Stimulated activated CD8-positive, alpha-beta memory T cell treated with anti-CD3 and anti-CD28 coated beads, Interleukin-12 subunit alpha, Interleukin-12 subunit beta, amount 100 ng/mL, for 1 hour (primary cell): ENCODE data around the gene PLCB2.

Experiments used
- DNase-seq: peaks from one replicate; pipeline ENCODE4 v3.0.0-alpha.2; 2020; ENCODE audit warnings: low read depth

PLCB2 gene

DNA sequence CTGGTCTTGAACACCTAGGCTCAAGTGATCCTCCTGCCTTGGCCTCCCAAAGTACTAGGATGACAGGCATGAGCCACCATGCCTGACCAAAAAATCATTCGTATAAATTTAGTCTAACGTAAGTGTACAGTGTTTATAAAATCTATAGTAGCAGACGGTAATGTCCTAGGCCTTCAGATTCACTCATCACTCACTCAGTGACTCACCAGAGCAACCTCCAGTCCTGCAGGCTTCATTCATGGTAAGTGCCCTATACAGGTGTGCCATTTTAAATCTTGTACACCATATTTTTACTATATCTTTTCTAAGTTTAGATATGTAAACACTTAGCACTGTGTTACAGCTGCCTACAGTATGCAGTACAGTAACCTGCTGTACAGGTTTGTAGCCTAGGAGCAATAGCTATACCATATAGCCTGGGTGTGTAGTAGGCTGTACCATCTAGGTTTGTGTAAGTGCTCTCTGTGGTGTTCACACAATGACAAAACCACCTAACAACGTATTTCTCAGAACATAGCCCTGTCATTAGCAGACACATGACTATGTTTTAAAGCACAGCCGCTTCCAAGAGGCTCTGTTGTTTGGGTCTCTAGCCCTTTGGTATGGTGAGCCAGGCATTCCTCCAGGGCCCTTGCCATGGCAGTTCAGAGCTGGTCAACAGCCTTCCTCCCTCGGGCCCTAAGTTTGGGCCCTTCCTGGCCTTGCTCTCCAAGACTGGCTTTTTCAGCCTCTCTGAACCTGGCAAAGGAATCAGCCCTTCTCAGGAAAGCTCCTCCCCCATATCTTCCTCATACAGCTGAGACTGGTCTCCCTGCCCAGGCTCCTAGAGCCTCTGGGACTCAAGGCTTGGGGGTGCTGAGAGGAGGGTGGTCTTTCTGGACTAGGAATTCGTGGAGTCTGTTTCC, 34.9 kb upstream of the PLCB2 start:
- DNase-seq: no peak

DNA sequence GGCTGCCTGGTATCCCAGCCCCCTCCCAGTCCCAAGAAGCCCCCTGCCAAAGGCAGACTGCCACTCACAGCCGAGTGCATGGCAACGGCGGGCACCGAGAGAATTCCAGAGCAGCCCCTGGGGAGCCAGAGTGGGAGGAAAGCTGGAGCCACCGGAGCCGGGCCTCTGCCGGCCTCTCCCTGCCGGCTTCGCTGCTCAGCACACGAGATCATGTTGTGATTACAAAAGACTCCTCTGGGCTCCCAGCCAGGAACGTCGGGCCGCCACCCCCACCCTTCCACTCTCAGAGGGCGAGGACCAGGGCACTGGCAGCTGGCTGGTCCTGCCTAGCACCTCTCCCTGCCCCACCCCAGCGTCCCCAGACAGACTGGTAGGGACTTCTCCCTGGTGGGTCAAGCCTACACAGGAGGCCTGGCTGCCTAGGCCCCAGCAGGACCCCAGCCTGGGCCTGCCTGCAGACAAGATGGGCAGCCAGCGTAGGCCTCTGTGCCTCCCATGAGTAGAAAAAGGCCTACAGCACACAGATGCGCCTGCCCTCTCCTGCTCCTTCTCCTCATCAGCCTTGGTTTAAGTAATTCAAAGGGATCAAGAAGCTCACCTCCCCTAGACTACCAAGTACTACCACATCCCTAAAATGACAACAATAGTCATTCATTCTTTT, 33.1 kb upstream of the PLCB2 start, which contains the start of gene CCDC9B:
Gene CCDC9B (minus strand): TSS at position 200 of the 661 bp plus-strand sequence. CDS start 120 bp downstream, at position 80.
- no peak for DNase-seq

DNA sequence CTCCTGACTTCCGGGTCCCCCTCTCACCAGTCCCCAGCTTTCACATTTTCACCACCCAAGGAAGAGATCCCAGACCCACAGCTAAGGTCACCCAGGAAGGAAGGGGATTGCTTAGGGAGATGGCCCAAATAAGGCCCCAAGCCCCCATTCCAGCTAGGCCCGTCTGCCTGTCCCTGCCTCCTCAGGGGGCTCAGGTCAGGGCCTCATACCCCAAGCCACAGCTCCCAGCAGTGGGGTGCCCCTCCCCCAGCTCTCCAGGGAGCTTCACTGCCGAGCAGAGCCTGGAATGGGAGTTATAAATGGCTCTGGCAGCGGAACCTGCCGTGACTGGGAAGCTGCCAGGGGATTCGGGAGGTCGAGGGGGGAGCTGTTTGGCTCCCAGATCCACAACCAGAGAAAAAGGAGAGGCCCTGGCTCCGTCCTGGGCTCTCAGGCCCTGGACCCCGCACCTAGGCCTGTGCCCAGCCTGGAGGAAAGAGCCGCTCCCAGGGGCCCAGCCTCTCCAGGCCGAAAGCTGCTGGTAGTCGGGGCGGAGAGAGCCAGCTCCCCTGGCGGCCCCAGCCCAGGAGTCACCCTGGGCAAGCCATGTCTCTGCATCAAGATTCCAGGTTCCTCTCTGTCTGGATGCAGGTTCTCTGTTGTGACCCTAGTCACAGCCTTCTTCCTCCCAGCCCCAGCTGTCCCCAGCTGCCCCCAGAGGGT, 32.5 kb upstream of the PLCB2 start:
- DNase-seq: no peak

DNA sequence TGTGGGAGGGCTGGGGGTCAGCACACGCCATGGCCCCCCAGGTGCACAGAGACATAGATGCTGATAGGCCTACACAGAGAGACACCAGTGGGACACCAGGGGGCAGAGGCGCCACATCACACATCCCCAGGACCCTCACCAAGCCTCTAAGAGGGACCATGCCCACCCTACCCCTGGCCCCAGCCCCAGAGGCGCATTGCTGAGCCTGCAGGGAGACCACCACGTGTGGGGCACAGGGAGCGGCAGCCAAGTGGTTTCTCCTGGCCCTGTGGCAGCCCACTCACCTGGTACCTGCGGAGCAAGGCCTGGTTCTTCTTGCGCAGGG, 31.8 kb upstream of the PLCB2 start:
- no peak for DNase-seq

DNA sequence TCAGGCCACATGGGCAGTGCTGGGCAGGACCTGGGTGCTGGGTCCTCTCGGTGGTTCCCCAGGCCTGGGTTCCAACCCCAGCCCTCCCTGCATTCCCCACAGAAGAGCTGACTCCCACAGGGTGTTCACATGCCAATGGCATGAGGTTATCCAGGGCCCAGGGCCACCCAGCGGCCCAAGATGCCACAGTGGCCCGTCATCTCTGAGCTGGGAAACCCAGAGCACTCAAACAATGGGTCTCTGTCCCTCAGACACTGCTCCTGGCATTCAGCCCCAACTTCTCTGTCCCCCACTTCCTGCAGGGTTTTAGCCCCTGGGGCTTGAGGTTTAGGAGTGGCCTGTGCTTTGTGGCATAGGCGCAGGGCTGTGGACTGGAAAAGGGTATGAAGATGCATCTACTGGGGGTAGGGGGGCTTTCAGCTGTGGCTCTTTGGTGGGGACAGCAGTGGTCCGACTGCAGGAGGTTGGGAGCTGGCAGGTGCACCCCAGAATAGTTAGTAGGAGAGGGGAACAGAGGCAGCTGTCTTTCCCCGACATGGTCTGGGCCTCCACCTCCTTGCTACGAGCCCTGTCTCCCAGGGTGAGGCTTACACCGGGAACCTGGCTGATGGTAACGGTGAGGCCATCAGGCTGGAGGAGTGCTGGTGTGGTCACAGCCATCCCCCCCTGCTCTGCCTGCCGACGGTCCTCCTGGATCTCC, 31.3 kb upstream of the PLCB2 start:
- no peak for DNase-seq

DNA sequence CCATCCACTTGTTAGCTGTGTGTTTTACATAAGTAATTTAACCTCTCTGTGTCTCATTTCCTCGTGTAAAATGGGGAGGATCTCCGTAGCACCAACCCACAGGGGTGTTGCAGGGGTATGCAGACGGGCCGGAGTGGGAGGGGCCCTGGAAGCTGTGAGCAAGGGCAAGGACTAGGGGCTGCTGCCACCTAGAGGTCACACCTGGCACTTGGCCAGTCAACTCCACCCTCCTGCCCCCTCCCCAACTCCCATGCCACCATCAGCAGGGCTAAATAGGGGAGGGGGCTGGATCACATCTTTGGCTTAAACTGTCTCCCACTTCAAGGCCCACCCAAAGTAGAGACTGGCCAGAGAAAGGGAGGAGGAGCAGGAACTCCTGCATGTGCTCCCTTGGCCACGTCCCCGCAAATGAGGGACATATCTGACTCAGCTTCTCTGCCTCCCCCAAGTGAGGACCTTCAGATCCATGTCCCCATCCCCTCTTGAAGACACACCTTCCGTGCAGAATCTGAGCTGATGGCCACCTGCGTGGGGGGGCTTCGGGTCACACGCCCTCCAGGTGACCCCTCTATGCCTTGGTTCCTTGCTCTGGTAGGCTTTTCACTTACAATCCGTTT, 30.4 kb upstream of the PLCB2 start:
- peak; percentile 67 for DNase-seq

DNA sequence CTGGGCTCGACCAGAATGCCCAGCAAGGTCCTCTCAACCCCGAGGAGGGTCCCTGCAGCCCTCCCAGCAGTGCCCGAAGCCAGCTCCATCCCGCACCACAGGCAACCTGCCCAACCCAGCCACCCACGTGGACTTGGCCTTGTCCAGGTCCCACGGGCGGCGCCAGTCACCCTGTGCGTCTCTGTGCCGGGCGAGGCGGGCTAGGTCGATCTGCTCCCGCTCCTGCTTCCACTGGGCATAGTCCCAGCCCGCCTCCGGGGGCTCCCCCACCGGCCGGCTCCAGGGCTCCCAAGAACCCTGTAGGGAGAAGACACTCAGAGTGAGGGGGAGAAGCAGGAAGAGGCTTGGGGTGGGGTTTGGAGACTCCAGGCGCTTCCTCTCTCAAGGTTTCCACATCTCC, 29.9 kb upstream of the PLCB2 start:
- no peak for DNase-seq

DNA sequence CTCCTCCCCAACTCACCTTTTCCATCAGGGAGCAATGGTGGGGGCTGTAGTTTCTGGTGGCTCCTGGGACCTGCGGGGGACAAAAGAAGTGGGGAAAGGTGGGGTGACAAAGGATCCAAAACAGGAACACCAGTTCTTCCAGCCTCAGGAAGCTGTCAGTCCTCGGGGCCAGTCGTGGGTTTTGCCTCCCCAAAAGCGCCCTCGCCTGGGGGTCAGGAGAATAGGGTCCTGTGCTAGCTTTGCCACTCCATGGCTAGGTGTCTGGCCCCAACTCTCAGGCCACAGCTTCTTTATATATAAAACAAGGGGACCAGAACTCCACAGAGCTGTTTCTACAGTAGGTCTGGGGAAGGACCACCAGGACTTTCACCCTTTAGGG, 29.0 kb upstream of the PLCB2 start:
- DNase-seq: no peak

DNA sequence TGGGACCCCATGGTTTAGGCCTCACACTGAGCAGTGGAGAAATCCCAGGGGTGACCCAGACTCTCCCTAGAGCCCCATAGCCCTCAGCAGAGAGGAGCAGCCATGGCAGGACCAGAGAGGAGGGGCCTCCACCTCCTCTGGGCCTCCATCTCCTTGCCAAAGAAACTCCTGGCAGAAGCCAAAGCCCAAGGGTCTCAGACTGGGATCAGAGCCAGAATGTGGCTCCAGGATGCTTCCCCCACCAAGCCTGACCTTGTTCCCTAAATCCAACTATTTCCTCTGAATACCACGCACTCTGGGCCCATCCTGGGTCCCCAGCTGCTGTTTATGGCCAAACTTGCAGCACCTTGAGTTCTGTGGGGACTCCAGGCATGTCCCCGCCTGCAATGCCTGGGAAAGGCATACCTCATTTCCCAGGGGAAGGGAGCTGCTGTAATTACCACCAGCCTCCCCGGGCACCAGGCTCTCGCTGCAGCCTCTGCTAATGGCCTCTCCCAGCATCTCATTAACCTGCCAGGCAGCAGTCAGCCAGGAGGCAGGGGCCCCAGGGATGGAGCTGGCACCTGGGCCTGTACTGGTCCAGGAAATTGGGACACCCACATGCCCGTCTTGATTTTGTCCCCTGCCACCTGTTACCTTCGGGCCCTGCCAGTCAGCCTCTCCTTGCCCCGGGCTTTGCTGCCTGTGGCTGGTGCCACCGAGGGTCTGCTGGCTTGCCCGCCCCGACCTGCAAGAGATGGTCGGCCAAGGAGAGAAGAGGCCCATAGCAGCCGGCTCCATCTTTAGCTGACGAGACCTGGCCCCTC, 28.4 kb upstream of the PLCB2 start:
- DNase-seq: no peak

DNA sequence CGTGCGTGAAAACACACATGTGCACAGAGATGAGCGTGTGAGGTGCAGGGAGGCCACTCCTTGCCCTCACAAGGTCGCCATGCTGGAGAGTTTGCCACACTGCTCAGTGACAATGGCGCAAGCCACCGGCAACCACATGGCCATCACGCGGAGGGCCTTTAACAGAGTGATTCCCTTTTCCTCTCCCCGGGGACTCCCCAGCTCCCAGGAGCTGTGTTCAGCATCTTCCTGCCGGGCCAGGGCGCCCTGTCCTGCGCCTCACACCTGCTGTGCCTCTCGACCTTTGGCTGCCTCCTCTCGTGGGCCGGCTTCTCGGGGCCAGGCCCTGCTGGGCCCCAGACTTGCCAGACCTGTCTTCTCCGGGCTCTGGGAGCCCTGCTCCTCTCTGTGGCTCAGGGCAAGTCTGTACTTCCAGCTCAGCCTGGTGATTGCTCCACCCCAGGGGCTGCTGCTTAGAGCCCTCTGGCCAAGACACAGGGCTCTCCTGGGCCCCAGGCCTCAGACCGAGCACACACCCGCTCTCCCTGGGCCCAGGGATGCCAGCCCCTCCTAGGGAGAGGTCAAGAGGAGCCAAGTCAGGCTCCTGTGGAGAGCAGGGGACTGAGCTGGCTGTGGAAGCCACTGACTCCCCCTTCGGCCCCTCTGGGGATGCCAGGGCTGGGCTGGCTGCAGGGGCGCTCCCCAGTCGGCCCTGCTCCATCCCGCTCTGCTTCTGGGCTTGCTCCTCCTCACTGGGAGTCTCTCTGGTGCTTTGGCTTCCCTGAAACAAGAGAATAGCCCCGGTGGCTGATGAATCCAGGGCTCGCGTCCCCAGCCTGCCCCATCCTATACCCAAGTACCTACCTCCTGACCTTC, 27.4 kb upstream of the PLCB2 start:
- DNase-seq: no peak

DNA sequence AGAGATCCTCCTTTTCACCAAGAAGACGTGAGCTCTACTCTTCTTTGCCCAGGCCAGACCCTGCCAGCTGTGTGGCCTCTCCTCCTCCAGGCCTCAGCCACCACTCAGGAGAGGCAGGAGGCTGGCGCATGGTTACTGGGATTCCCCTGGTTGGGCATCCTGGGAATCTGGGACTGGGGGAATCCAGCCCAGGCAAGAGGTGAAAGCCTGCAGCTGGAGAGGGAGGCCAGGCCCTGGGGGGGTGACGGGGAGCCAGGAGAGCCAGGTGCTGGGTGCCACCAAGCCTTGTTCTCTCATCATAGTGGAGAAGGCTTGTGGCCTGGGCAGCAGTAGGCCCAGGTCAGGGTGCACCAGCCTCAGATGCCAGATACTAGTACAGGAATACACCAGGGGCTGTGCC, 26.8 kb upstream of the PLCB2 start:
- no peak for DNase-seq

DNA sequence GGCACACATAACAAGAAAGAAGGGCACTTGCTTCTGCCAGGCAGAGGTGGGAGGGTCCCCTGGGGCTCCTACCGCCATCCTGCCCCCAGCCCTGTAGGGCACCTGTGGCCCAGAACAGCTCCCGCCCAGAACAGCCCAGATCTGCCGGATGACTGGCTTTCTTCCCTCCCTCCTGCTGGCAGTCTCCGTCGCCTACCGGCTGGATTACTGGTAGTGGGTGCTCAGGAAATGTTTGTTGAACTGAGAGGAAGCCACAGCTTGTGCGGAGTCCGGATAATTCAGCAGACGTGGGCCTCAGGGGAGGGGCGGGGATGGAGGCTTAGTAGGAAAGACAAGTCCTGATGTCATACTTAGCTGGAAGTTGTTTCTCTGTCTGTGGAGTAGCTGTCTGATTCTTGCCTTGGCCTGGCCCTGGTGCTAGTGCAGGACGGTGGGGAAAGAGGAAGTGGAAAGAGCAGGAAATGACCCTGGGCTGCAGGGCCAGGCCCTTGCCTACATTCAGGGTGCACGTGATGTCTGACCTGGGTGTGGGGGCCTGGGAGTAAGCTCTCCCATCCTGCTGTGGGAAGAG, 26.3 kb upstream of the PLCB2 start:
- no peak for DNase-seq

DNA sequence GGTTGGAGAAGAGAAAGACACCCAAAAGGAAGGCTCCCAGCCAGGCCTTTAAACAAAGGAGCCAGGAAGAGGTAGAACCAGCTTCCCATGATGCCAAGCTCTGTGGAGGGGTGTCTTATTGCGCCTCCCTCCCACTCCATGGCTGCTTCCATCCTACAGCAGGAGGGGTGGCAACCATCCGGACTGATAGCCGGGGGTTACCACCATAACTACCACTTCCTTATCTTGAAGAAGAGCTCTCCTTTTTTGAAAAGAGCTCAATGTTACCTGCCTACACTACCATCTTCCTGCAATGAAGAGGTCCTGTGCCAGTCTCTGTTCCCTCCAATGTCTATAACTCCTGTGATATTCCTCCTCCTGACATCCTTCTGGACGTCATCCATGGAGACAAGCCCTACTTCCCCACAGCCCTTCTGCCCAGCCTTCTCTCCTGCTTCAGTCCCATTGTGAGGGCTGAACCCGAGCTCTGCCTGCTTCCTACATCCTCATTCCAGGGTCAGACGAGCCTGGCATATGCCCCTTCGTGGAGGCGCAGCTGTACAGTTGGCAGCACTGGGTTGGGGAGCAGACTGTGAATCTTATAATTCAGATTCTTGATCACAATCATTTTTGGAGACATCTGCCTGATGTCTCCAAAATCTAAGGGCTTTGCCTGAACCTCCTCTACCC, 24.5 kb upstream of the PLCB2 start:
- no peak for DNase-seq

DNA sequence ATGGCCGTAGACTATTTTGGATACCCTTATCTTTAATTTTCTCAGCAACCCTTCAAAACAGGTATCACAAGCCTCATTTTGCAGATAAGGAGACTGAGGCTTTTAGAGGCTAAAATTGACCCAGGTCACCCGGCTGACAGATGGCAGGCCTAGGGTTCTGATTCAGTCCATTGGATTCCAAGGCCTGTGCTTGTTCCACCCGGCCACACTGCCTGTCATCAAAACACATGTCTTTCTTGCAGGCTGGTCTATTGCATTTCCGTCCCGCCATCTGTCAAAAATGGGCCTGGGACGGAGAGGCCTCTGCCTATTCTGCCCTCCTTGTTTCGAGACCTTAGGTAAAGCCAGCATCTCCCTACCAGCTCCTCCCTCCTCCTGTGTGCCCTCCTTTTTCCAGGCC, 23.9 kb upstream of the PLCB2 start:
- DNase-seq: no peak

DNA sequence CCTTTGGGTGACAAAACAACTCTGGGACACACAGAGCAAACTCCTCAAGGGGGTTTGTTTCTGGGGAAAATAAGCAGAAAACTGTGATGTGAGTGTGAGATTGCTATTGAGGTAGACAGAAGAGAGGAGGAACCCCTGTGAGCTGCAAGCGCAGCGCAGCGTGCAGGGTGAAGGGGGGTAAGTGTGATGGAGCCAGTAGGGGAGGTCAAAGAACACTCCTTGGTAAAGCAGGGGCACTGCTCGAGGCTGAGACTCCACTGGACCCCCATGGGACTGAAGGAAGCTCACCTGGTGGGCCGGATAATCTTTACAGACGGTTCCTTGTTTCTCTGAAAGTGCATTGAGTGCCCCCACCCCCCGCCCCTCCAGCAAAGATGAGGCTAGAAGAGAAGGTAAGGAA, 23.3 kb upstream of the PLCB2 start:
- DNase-seq: no peak

DNA sequence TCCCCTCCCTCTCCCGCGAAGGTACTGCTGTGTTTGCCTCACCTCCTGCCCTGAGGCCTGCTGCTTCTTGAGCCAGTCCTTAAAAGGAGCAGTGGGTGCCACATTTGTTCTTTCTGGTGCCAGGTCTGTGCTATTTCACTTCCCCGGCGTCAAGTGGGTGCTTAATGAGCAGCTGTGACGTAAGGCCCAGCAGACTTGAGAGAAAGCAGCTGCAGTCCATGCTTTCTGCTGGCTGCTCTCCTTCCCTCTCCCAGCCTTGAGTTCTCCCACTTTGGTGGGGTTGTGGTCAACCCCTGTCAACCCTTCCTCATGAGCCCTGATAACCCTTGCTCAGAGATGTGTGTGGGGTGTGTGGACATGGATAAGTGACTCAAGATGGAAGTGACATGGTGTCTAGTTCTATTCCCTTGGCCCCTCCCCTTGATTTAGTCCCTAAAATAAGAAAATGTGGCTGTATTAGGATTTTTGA, 22.7 kb upstream of the PLCB2 start:
- DNase-seq: no peak

DNA sequence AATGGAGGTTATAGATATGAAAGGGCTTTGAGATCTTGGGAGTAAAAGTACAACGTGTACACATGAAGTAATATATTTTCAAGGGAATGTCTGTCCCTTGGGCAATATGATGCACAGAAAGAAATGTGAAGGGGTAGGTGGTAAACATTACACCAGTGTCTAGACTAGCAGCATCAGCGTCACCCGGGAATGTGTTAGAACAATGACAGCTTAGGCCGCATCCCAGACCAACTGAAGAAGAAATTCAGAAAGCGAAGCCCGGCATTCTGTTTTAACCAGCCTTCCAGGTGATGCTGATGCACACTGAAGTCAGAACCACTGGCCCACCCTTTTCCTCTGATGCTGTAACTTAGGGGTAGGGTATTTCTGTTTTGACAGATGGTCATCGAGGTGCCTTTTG, 22.1 kb upstream of the PLCB2 start:
- no peak for DNase-seq

DNA sequence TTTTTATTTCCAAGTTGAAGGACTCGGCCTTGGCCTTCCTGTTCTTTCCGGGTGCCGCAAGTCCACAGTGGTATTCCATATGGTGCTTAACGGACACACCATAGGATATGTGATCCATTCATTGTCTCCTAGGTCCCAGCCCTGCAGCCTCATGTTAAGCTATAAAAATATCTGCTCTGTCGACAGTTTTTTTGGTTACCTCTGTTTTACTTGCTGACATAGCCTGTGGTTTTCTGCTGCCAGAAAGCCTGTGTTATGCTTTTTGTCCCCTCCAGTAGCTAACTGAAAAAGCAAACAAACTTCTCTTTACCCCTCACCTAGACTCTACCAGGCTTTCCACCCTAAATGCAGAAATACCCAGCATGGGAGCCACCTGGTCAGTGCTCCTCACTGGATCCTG, 21.0 kb upstream of the PLCB2 start:
- DNase-seq: no peak

DNA sequence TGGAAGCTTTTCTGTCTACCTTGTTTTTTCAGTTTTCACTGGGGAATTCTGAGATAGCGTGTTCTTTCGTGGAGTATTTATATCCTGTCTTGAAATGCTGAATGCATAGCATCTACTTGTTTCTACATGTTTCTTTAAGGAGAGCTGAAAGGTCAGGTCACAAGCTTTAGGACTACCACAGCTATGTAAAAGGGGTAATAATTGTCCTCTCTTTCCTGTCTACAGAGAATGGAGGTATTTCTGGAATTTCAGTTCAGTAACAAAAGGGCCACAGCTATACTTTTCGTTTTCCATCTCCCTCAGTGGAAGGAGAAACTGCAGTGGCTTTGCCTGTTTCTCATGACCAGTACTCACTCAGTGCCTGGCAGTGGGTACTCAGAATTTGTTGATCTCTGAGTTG, 20.4 kb upstream of the PLCB2 start:
- no peak for DNase-seq
